CD1c-positive myeloid dendritic cell (primary cell): ENCODE results near the gene AMN.

Experiments
- DNase-seq: peaks from one replicate; pipeline ENCODE4 v3.0.0-alpha.2; 2016; ENCODE audit errors: extremely low spot score

The AMN gene

DNA sequence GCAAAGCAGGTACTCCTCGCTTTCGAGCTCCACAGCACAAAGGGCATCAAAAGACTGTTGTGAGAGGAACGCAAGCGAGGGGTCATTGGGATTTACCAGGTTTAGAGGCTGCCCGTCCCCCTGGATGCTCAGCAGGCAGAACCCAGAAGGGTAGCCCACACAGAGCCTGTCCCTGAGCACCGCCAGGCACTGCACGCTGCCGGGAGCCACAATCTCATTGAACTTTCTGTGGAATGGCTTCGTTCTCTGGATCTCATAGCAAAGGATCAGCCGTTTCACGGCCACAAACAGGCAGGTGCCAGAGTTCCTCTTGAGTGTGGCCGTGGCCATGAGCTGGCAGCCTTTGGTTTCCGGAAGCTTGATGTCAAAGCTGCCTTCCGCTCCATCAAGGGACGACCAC is 21.5 kb downstream of the AMN start:
- no peak for DNase-seq

DNA sequence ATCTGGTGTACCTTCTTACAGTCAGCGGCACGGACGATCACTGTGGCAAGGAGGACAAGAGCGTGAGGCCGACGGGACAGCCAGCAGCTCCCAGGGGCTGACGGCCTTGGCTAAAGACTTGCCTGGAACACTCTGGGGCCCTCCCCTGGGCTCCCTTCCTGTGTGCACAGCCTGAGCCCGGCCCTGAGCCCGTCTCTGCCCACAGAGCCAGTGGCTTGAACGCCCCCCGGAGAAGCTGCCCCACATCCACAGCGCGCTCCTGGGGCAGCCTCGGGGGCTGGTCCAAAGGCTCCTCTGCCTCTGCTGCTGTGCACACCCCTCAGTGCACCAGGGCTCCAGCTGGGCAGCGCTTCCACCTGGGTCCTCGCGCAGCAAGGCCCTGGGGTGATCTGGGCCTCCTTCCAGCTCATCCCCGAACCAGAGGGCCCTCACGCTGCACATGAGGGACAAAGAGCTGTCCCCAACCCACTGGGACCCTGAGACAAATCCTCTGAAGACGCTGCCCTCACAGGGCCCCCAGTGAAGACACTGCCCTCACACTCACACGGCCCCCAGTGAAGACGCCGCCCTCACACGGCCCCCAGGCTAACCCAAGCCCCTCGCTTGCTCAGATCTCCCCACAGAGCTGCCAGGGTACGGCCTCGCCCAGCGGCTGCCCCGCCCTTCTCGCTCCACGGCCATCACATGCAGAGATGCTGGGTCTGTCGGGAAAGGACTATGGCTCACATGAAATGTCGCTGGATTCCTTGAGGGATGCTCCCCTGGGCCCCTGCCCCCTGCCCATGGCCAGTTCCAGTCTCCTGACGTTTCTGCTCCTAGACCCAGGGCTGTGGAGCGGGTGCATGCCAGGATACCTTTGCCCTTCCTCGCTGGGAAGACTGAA is 22.2 kb downstream of the AMN start:
- no peak for DNase-seq

DNA sequence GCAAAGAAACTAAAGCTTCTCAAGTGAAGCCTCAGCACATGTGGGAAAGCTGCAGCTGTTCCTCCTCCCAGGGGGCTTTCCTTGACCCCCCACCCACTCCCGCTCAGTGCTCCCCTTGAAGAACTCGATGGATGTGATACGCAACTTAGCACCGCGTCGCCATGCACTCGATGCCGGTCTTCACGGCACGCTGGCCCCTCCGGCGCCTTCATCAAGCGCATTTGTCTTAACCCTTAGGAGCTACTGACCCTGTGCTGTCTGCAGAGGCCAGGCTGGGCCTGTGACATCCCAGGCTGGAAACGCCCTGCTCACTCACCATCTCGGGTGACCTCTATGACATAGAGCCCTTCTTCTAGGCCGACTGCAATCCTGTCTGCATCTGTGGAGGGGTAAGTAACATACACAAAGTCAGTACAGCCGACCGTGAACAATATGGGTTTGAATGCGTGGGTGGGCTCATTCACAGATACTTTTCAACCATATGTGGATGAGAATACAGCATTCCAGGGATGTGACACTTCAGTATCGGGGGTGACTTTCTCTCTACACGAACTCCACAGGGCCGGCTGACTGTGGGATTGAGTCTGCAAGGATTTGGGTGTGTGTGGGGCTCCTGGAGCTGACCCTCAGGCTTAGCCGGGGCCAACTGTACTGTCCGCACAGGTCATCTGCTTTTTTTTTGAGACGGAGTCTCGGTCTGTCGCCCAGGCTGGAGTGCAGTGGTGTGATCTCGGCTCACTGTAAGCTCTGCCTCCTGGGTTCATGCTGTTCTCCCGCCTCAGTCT is 23.1 kb downstream of the AMN start:
- no peak for DNase-seq

DNA sequence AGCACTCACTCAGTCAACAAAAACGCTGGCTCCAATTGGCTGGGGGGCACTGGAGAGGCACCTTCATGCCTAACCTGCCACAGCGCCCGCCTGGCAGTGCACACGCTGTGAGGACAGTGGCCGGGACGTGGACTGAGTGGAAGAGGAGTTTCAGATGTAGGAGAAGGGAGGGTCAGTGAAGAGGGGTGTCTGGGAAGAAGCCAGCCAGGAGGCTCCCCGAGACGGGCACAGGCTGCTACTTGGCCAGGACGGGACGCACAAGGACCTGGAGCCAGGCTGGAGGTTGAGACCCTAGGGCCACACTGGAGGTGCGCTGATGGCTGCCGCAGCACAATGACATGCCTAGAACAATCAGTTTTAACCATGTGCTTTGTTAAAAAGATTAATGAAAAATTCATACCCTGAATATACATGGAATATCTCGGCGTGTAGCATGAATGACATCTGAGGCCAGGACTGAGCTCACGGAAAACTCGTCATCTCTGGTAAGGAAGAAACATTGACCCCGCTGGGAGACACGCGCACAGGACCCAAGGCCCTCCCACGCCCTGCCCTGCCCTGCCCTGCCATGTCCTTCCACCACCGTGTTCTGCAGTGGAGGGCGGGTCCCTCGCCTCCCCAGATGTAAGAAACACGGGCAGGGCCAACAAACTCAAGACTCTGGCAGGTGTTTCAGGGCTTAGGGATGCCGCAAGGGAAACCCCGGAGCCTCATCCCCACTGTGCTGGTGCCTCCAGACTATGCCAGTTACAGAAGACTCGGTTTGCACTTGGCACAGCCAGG is 25.0 kb downstream of the AMN start:
- no peak for DNase-seq

DNA sequence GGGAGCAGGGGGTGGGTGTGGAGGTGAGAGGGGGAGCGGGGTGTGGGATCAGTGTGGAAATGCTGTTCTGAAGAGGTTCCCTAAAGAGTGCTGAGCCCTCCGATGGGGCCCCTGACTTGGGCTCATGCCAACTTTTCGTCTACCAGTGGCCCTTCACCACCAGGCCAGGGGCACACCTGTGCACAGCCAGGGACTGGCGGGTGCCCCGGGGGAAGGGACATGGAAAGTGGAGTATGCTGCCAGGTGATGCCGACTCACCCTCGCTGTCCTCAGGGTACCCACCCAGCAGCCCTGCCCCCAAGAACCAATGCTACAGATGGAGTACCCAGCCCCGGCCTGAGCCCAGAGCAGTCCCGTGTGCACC is 26.2 kb downstream of the AMN start:
- DNase-seq: no peak

DNA sequence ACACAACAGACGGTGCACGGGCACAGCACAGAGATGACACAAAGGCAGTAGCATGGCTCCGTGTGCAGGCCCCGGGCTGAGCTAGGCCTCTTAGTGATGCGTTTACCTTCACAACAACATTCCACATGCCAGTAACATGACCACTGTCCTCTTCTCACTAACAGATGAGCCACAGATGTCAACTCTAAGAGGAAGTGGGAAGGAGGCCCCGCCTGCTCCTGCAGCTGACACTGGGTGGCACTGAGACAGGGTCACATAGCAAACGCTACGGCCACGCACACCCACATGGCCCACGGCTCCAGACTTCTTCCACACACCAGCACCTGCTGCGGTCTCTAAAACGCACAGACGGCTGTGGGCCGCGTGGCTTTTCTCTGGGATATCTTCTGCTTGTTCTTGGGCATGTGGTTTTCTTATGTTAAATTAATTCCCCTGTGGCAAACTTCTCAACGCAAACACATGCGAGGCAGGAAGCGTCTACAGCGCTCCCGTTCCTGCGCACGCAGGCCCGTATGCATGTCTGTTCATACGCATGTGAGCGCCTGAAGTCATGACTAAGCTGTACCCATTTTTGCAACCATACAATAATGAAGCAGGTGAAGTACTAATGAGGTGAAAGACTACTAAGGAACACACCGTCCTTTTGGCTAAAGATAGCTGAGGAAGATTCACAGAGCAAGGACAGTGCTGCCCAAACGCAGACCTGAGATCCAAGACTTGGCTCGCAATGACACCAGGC is 26.8 kb downstream of the AMN start:
- peak; percentile 71 for DNase-seq

DNA sequence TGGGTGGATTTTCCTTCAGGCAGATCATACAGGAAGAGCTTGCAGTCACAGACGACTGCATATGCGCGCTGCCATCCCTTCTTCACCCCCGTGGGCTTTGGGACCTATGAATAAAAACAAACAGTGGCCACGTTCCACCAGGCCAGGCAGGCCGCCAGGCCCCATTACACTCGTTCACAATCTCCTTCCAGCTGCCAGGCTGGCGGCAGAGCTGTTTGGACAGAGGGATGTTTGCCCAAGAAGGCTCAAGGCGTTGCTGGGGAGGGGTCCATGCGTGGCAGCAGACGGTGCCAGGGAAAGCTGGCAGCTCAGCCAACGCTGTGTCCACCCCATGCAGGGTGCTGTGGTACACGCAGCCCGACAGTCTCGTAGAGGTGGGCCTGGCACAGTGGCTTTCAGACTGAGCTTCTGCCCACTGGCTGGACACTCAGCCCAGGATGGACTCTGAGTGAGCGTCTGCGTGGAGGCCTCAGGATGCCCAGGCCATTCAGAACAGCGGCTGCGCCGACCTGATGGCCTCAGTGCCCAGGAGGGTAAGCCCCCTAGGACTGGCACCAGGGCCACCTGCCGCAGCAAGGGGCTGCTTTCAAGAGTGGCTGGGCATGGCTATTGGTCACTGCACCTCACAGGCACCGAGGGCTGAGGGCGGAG is 27.5 kb downstream of the AMN start:
- no peak for DNase-seq

DNA sequence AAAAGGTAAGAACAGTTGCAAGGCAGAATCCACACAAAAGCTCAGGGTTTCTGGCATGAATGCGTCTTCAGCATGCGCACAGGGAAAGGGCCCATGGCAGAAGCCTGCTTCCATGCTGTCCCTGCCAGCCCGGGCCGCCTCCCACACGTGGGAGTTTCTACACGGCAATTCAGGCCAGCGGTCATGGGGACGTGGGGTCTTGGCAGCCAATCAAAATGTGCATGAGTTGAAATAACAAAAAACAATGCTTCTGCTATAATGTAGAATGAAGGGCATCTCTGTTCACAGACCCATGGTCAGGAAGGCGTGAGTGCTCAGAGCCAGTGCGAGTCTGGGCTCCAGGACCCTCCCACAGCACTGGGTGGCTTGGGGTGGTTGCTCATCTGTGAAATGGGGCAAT is 28.6 kb downstream of the AMN start:
- DNase-seq: no peak

DNA sequence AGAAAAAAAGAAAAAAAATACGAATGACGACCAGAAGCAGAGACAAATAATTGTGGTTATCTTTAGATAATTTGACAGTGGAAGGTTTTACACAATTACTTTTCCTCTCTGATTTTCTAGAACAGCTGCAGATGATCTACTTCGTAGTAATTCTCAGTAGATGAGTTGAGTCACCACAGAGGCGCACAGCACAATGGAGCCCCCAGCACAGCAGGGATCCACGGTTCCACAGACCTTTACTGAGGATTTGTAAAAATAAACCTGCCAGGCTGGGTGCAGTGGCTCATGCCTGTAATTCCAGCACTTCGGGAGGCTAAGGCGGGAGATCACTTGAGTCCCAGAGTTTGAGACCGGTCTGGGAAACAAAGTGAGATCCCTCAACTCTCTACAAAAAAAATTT is 29.3 kb downstream of the AMN start:
- no peak for DNase-seq

- no peak for DNase-seq
Observed at GRCh38 chr14:102952276-102952675, 29.8 kb downstream of the AMN start.

- DNase-seq: no peak
Observed at GRCh38 chr14:102953100-102953499, 30.6 kb downstream of the AMN start.

DNA sequence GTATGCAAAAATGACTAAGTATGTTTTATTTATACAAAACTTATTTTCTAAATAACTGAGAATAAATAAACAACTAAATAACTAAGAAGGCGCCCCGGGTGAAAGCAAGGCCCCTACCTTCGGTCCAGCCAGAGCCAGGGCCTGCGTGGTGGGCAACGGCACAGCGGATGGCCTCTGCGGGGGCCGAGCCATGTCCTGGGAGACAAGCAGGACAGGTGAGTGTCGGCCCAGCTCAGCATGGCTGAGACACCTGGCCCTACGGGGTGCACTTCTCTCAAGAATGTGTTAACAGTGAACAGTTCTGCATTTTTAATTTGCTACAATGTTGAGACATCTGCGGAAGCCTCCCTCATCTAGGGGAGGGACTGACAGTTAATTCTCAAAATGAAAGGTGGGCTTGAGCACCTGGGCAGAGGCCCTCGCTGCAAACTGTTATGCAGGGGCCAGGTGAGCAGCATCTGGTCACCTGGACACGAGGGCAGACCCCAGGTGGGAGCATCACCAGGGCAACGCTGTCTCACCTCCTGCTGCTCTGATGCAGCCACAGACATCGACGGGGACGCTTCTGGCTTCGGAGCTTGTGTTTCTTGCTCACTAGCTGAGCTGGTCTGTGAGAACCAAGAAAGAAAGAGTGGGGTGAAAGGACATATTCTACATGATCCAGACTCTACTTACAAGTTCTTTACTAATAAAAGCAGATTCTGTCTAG is 31.8 kb downstream of the AMN start:
- DNase-seq: no peak

DNA sequence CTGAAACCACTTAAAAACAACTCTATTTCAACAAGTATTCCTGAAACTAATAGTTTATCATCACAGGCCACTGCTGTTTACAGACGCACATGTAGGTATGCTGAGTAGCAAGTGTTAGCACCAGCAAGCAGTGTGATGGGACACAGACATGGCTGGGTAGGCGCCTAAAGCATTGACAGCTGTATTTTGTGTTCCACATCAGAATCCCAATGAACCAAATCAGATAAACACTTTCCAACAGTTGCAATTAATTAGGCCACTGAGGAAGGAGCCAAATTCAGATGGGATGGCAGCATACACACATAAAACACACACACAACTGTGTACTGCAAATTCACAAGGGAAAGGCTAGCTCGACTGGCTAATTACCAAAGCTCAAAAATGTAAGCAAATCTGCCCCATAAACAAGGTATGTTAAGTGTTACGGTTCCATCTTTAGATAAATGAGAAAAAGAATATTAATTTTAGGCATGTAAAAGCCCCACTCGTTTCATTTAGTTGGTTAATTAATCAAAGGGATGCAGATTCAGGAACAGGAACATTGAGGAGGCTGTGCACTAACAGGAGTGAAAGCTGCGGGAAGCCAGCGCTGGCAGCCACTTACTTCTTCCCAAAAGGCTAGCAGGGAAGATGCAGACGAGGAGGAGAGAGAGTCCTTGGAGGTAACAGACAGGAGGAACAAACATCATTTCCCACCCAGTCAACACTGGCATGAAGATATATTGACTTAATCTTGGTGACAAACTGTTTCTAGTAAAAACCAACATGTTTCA is 33.4 kb downstream of the AMN start:
- DNase-seq: no peak

GRCh38 chr14:102957222-102957621 is 34.8 kb downstream of the AMN start:
- no peak for DNase-seq

GRCh38 chr14:102958461-102958860 is 36.0 kb downstream of the AMN start:
- no peak for DNase-seq

DNA sequence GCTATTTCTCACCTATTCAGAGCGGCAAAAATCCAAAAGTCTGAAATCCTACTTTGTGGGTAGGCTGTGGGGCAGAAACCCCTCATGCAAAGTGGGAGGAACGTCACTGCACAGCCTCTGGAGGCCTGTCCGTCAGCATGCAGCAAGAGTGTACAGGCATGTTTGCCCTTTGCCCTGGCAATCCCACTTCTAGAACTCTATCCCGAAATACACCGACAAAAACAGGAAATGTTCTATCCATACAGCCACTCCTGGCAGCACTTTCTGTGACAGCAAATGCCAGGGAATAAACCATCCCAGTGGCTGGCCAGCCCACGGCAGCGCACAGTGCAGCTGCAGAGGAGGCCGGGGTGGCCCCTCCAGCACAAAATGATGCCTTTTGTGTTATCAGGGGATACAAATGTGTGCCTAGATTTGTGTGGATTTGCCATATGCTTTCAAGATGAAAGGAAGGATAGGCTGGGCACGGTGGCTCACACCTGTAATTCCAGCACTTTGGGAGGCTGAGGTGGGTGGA is 39.7 kb downstream of the AMN start:
- DNase-seq: no peak

DNA sequence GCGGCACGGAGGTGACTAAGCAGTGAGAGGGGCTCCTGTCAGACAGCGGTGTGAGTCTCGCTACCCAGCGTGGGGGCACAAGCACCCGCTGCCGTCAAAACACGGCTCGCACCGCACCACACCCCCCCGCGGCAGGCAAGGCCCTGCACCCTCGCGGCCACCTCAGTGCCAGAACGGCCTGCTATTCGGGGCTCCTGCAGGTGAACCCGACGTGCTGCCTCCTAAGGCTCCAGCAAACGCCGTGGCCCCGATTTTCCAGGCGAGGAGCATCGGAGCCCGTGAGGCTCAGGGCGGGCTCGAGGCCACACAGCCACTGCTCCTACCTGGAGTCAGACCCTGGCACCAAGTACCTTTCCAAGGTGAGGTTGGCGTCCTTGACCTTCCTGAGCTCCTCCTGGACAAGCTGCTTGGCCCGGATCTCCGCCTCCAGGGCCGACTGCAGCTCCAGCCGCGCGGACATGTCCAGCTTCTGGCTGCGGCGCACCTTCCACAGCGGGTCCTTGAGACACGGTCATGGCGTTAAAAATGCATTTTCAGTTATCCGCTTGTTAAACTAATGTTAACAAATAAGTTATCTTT is 41.8 kb downstream of the AMN start:
- no peak for DNase-seq

GRCh38 chr14:102965282-102965681 is 42.8 kb downstream of the AMN start:
- no peak for DNase-seq

GRCh38 chr14:102965971-102966655 is 43.6 kb downstream of the AMN start:
- DNase-seq: peak; percentile 37
